ENCODE data around the gene SDK2.
"Not testable (repeated sequence)": the region's sequence is repeated elsewhere in the genome, so short reads cannot be mapped to it uniquely, and the experiment has no call there.

Gene SDK2

DNA sequence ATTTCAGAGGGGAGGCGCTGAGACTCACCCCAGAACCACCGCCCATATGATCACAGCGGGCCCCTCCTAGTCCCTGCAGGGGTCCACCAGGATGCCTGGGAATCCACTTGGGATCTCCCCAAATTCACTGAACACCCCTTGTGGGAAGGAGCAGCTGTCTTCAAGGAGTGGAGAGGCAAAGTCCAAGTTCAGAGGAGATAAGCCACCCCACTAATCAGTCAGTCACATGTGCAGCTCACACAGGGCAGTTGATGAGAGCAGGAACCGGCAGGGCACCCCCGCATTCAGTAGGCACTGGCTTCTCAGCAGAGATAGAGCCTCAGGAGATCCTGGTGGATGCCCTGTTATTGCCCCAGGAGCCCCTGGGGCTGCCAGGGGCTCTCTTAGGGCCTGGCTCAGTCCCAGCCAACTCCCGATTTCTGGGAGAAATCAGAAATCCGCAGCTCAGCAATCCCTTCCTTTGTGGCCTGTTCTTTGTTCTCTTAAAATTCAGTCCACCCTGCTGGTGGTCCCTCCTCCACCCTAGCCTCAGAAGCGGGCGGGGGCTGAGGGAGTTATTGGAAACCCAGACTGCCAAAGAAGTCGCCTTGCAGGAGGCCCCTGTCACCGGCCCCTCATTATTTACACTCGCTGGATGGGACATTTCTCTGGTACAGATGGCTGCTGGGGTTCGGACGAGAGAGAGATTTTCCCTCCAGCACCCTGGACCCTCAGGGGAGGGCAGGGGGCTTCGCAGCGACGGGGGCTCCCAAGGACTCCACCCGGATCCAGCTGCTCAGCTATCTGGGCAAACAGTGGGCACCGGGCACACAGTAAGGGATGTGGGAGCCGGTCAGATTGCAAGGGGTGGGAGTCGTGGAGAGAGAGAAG lies 334.3 kb downstream of the SDK2 start:
- H3K27ac Mint-ChIP-seq: no peak overlapping the region
- H3K4me1 Mint-ChIP-seq (ENCODE audit: low read depth): peaks cover 17% of the 10 kb centered on the region
- no peaks in the 10 kb centered on the region for H3K9me3 Mint-ChIP-seq

DNA sequence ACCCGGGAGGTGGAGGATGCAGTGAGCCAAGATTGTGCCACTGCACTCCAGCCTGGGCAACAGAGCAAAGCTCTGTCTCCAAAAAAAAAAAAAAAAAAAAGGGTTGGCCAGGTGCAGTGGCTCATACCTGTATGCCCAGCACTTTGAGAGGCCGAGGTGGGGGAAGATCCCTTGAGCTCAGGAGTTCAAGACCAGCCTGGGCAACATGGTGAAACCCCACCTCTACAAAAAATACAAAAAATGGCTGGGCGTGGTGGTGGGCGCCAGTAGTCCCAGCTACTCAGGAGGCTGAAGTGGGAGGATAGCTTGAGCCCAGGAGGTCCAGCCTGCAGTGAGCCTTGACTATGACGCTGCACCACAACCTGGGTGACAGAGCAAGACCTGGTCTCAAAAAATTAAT lies 335.3 kb downstream of the SDK2 start:
- H3K36me3 Mint-ChIP-seq (ENCODE audit: low read depth); H3K4me3 Mint-ChIP-seq; H3K9me3 Mint-ChIP-seq; H3K27ac Mint-ChIP-seq; H3K27me3 Mint-ChIP-seq: not testable (repeated sequence)
- peaks cover 17% of the 10 kb centered on the region for H3K4me1 Mint-ChIP-seq (ENCODE audit: low read depth)

More for the DNA sequence above, 334.3 kb downstream of the SDK2 start:
- peak overlapping the region; percentile 80 for H3K4me3 Mint-ChIP-seq
- peaks cover 4% of the 10 kb centered on the region for H3K27me3 Mint-ChIP-seq
- no peaks in the 10 kb centered on the region for H3K36me3 Mint-ChIP-seq (ENCODE audit: low read depth)

DNA sequence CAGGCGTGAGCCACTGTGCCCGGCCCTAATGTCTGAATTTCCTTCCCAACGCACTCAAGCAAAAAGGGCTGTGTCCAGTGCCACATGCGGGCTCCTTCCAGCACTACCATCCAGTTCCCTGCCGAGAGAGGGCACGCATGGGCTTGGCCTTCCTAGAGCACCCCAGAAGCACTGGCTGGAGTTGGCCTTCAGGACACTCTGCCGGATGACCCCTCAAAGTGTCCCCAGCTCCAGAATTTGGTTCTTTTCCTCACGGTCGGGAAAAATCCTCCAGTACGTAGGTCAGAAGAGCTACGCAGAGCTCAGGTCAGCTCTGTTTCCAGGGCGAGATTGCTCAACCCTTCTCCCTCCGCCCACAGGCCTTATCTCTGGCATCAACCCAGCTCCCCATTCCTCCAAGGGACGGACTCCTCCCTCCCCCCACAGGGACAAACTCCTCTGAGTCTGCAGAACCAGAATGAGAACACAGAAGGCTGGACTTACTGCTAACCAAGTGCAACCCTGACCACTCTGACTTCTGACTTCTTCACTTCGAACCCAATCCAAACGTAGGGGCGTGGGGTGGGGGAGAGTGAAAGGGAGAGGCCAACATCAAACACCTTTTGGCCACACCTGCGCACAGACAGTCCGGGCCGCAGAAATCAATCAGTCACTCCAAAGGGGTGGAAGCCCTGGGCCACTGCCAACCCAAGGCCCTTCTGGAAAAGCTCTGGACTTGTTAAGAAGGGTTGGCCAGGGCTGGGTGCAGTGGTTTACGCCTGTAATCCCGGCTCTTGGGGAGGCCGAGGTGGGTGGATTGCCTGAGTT lies 336.0 kb downstream of the SDK2 start:
- H3K27me3 Mint-ChIP-seq: peaks cover 13% of the 10 kb centered on the region
- peaks cover 17% of the 10 kb centered on the region for H3K4me1 Mint-ChIP-seq (ENCODE audit: low read depth)
- no peaks in the 10 kb centered on the region for H3K9me3 Mint-ChIP-seq
- H3K4me3 Mint-ChIP-seq: no peak overlapping the region
- H3K27ac Mint-ChIP-seq: no peak overlapping the region
- no peaks in the 10 kb centered on the region for H3K36me3 Mint-ChIP-seq (ENCODE audit: low read depth)

DNA sequence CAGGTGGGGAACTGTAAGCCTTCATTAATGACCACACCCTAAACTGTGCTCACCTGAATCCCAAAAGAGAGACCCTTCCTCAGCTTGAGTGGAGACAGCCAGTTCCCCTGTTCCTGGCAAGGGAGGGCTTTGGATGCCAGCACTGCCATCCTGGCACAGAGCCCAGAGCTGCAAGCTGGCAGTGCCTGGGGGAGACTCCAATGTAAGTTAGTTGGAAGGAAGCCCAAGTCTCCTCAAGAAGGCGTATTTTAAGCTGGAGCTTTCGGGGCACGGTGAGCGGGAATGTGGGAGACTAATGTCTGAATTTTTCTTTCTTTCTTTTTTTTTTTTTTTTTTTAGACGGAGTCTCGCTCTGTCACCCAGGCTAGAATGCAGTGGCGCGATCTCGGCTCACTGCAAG lies 337.1 kb downstream of the SDK2 start:
- H3K9me3 Mint-ChIP-seq: no peaks in the 10 kb centered on the region
- no peak overlapping the region for H3K27ac Mint-ChIP-seq
- no peak overlapping the region for H3K4me3 Mint-ChIP-seq
- H3K4me1 Mint-ChIP-seq (ENCODE audit: low read depth): peaks cover 17% of the 10 kb centered on the region
- peaks cover 13% of the 10 kb centered on the region for H3K27me3 Mint-ChIP-seq
- H3K36me3 Mint-ChIP-seq (ENCODE audit: low read depth): no peaks in the 10 kb centered on the region

DNA sequence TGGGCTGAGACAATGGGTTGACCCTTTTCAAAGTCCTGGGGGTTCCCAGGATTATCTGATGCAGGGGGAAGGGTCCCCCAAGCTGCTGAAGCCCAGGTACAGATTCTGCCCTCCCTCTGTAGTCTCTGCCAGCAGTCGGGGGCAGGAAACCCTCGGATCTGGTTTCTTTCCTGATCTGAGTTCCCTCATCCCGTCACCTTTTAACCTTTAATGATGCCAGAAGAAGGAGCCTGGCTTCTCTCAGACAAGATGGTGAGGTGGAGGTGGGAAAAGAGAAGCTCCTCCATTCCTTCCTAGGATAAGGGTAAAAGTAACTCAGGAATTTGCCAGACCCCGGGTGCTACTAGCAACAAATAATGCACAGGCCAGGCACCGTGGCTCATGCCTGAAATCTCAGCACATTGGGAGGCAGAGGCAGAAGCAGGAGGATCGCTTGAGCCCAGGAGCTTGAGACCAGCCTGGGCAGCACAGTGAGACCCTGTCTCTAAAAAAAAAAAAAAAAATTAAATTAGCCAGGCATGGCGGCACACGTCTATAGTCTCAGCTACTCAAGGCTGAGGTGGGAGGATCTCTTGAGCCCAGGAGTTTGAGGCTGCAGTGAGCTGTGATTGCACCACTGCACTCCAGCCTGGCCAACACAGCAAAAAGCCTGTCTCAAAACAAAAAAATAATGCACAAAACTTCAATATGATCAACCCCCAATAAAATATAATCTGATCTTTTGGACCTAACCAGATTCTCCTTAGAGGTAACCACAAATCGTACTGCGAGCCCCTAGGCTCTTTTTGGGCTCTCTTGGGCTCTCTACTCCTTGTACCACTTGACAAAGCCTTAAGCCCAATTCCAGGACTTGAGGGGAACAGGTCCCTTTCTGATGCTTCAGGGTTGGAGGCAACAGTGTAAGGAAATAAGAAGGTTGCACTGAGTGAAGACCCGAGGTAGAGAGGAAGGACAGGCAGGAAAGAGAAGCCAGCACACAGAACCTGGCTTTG lies 338.1 kb downstream of the SDK2 start:
- H3K36me3 Mint-ChIP-seq (ENCODE audit: low read depth): no peaks in the 10 kb centered on the region
- no peaks in the 10 kb centered on the region for H3K9me3 Mint-ChIP-seq
- no peak overlapping the region for H3K4me3 Mint-ChIP-seq
- H3K27ac Mint-ChIP-seq: no peak overlapping the region
- peaks cover 13% of the 10 kb centered on the region for H3K27me3 Mint-ChIP-seq
- peaks cover 15% of the 10 kb centered on the region for H3K4me1 Mint-ChIP-seq (ENCODE audit: low read depth)

DNA sequence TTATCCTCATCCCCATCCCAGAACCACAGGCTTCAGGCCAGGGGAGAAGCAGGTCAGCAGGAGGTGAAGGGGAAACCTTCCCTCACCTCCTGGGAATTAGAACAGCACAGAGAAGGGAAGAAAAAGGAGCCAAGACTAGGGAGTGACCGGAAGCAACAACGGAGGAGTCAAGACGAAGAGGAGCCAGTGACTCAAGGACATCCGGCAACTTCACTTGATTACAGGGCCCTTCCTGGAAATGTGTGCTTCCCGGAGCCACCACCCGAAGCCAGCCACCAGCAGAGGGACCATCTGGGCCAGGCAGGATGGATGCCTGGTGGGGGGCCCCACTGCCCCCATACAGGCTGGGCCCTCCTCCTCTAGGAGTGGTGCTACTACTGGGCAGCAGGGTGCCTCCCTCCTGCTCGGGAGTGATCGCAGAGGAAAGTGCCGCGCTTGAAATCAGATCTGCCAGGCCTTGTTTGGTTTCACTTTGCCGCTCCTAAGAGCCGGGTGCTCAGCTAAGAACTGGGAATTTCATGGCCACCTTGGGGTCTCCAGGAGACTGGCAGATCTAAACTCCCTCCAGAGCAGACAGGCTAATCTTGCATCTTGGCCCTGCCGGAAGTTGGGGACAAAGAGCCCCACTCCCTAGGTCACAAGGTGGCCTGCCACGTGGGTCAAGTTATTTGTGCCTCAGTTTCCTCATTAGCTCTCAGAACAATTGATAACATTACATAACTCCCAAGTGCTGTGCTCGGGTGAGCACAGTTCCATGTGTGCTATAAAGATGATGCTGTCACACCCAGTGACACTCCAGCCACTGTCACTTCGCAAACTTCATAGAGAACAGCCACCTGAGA lies 339.1 kb downstream of the SDK2 start:
- Mint-ChIP-seq H3K4me3 (no peak overlapping the region), H3K9me3 (no peaks in the 10 kb centered on the region), H3K27me3 (peaks cover 11% of the 10 kb centered on the region), H3K36me3 (ENCODE audit: low read depth) (no peaks in the 10 kb centered on the region), H3K4me1 (ENCODE audit: low read depth) (peaks cover 9% of the 10 kb centered on the region), H3K27ac (no peak overlapping the region)

DNA sequence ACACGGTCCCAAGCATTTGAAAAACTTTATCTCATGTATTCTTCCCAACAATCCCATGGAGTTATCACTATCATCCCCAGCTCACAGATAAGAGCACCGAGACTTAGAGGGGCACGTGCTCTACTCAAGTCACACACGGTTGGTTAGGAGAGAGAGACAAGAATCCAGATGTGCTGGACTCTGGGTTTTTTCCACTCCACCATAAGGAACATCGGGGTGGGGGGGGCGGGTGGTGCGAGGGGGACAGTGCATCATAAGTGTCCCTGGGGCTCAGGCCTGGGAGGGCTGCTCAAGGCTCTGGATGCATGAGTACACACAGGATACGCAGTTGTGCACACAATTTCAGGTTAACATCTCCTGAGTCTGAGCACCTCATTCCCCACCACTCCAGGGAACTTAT lies 339.8 kb downstream of the SDK2 start:
- Mint-ChIP-seq H3K9me3 (no peaks in the 10 kb centered on the region), H3K27ac (no peak overlapping the region), H3K4me1 (ENCODE audit: low read depth) (peaks cover 2% of the 10 kb centered on the region), H3K4me3 (no peak overlapping the region), H3K27me3 (peaks cover 10% of the 10 kb centered on the region), H3K36me3 (ENCODE audit: low read depth) (no peaks in the 10 kb centered on the region)

DNA sequence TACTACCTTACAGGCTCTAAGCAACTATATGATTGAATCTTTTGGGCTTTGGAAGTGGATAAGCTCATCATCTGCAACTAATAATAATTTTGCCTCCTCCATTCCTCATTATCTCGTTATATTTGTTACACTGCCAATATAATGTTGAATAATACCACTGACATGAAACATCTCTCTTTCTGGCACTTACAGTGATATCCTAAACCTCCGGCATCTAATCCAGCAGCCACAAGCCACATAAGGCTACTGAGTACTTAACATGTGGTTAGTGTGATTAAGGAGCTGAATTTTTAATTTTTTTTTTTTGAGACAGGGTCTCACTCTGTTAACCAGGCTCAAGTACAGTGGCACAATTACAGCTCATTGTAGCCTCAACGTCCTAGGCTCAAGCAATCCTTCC lies 342.1 kb downstream of the SDK2 start:
- Mint-ChIP-seq H3K4me3 (no peak overlapping the region), H3K36me3 (ENCODE audit: low read depth) (no peaks in the 10 kb centered on the region), H3K4me1 (ENCODE audit: low read depth) (no peaks in the 10 kb centered on the region), H3K27me3 (peaks cover 10% of the 10 kb centered on the region), H3K27ac (no peak overlapping the region), H3K9me3 (no peaks in the 10 kb centered on the region)

DNA sequence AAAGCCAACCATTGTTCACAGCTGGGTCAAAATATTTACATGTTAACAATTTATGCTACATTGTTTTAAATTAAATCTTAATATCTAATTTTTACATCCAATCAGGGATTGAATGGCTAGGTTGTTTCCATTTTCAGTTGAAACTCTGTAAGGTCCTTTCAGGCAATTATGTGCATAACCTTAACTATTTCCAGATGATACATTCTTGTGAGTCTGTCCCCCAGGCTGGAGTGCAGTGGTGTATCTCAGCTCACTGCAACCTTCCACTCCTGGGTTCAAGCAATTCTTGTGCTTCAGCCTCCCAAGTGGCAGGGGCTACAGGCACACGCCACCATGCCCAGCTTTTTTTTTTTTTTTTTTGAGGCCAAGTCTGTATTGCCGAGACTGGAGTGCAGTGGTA lies 342.9 kb downstream of the SDK2 start:
- Mint-ChIP-seq H3K36me3 (ENCODE audit: low read depth) (no peaks in the 10 kb centered on the region), H3K4me1 (ENCODE audit: low read depth) (no peaks in the 10 kb centered on the region), H3K27me3 (peaks cover 10% of the 10 kb centered on the region), H3K9me3 (no peaks in the 10 kb centered on the region), H3K4me3 (no peak overlapping the region), H3K27ac (no peak overlapping the region)

DNA sequence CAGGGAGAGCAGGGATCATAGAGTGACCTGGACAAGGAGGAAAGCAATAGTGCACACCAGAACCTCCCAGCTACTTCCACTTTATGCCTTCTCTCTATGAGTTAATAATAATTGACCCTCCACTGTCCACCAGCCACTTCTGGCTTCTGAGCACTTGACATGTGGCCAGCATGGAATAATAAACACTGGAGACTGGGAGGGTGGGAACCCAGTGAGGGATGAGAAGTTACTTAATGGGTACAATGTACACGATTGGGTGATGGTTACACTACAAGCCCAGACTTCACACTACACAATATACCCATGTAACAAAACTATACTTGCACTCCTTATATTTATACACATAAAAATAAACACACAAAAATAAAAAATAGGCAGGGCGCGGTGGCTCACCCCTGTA lies 343.9 kb downstream of the SDK2 start:
- no peaks in the 10 kb centered on the region for H3K9me3 Mint-ChIP-seq
- no peak overlapping the region for H3K27ac Mint-ChIP-seq
- no peak overlapping the region for H3K4me3 Mint-ChIP-seq
- no peaks in the 10 kb centered on the region for H3K36me3 Mint-ChIP-seq (ENCODE audit: low read depth)
- H3K4me1 Mint-ChIP-seq (ENCODE audit: low read depth): no peaks in the 10 kb centered on the region
- H3K27me3 Mint-ChIP-seq: peaks cover 10% of the 10 kb centered on the region

DNA sequence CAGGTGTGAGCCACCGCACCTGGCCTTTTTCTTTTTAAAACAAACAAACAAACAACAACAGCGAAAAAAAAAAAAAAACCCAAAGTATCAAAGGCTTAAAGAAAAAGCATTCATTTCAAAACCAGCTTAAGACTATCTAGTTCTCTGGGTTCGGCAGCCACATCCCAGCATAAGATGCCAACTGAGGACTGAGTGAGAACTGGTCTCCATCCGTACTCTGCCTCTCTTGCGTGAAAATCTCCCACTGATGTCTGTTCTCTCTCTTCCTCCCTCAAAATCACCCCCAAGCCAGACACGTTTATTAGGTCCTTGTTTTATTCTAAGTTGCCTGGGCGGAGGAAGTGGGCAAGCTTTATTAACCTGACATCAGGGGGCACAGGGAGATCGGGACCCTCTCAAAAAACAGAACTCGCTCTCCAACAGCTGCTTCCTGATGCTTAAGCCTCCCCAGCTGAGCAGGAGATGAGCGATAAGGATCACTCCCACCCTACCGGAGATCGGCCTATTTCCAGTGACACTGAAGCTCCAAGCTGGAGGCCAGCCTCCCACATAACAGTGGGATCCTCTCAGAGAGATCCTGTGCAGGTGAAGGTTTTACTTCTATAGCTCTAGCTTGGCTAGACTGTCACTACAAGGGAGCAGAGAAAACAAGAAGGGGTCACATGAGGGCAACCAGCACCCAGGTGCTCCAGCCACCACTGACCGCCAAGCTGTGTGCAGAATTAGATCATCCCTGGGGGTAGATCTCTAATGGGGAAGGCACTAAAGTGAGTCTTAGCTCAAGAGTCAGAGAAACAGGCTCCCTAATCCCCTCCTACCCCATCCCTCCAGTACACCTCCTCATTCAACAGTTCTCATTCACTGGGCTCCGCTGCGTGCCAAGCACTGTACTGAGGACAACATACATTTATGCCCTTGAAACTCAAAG lies 346.0 kb downstream of the SDK2 start:
- Mint-ChIP-seq H3K36me3 (ENCODE audit: low read depth) (no peaks in the 10 kb centered on the region), H3K27me3 (no peaks in the 10 kb centered on the region), H3K9me3 (no peaks in the 10 kb centered on the region), H3K4me3 (no peak overlapping the region), H3K4me1 (ENCODE audit: low read depth) (no peaks in the 10 kb centered on the region), H3K27ac (no peak overlapping the region)

DNA sequence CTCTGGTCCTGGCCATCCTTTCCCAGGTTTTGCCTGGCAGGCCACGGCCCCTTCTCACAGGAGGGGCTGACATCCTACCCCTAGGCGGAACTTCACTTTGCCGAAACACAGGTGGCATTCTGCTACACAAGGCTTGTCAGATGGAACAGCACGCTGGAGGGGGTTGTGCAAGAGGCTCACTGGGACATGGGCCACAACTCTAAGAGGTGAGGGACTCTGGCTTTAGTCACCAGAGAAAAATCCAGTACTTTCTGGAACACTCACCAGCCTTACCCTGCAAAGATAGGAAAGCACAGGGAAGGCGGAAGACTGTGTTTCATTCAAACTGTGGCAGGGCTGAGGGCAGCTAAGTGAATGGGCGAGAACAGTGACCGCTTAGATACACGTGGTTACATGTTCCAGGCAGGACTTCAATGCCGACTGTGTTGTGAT lies 350.7 kb downstream of the SDK2 start:
- Mint-ChIP-seq H3K27ac (no peak overlapping the region), H3K27me3 (no peaks in the 10 kb centered on the region), H3K36me3 (ENCODE audit: low read depth) (no peaks in the 10 kb centered on the region), H3K4me3 (no peak overlapping the region), H3K9me3 (no peaks in the 10 kb centered on the region), H3K4me1 (ENCODE audit: low read depth) (peaks cover 19% of the 10 kb centered on the region)

DNA sequence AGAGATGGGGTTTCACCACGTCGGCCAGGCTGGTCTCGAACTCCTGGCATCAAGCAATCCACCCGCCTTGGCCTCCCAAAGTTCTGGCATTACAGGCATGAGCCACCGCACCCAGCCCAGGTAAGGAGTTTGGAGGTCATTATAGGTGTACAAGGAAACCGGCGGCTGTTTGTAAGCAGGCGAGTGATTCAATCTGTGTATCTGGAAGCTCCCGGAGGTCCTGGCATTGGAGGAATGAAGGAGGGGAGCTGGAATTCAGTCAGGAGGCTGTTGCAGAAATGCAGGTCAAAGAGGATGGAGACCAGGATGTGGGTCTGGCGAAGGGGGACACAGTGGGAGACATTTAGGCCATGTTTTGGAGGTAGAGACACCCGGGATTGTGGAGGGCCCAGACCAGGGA lies 351.2 kb downstream of the SDK2 start:
- H3K27ac Mint-ChIP-seq: no peak overlapping the region
- no peaks in the 10 kb centered on the region for H3K27me3 Mint-ChIP-seq
- H3K9me3 Mint-ChIP-seq: no peaks in the 10 kb centered on the region
- no peak overlapping the region for H3K4me3 Mint-ChIP-seq
- H3K4me1 Mint-ChIP-seq (ENCODE audit: low read depth): peaks cover 19% of the 10 kb centered on the region
- H3K36me3 Mint-ChIP-seq (ENCODE audit: low read depth): no peaks in the 10 kb centered on the region
